Stimulated activated CD4-positive, alpha-beta T cell treated with anti-CD3 and anti-CD28 coated beads, Interleukin-2, amount 100 ng/mL, for 24 hours (primary cell): ENCODE results near the gene OR7C1.

ENCODE experiments used
- DNase-seq, 2 donors: peaks; one replicate each; pipeline ENCODE4 v3.0.0-alpha.2; 2020

Gene OR7C1

GRCh38 chr19:14763497-14764145 lies 71.4 kb downstream of the OR7C1 start:
- DNase-seq: no peak

- DNase-seq: no peak
These were observed 72.9 kb downstream of the OR7C1 start for GRCh38 chr19:14762111-14762510.

- no peak for DNase-seq
These were observed 73.4 kb downstream of the OR7C1 start for GRCh38 chr19:14761607-14762006.

GRCh38 chr19:14758816-14759215 lies 76.2 kb downstream of the OR7C1 start:
- no peak for DNase-seq

- DNase-seq: no peak
These were observed 86.4 kb downstream of the OR7C1 start for GRCh38 chr19:14748601-14749000.
